Stimulated activated CD4-positive, alpha-beta T cell treated with anti-CD3 and anti-CD28 coated beads, Interleukin-2, amount 100 ng/mL, for 24 hours (primary cell): ENCODE results near the gene REXO4.

Source experiments
- DNase-seq, 2 donors: peaks; one replicate each; pipeline ENCODE4 v3.0.0-alpha.2; 2020

Gene REXO4

DNA sequence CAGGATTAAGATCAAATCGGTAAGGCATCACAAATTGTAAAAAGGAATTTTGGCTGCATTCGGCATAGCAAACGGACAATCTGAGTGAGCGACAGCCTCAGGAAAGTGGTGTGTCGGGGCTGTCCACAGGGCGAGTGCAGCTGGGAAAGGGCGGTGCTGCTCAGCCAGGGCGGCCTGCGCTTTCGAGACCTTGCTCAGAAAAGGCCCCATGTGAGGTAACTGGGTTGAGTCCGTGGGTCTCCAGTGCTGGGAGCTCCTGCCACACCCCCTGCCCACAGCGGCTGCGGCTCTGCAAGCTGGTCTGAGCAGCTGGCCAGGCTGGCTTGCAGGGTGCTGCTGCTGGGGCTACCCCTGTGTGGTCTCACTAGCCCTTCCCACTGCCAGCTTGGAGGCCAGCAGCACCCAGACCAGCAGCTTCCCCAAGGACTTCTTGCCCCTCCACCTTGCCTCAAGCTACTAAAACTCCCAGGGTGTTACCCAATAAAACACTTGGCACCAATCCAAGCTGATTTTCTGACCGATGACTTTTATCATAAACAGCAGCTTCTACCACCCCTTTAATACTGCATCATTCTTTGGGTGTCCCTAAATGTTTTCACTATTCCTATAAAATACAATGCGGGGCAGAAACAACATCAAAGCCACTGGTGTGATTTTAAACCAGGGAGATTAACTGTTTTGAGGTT lies 55.3 kb downstream of the REXO4 start:
- DNase-seq = no peak

DNA sequence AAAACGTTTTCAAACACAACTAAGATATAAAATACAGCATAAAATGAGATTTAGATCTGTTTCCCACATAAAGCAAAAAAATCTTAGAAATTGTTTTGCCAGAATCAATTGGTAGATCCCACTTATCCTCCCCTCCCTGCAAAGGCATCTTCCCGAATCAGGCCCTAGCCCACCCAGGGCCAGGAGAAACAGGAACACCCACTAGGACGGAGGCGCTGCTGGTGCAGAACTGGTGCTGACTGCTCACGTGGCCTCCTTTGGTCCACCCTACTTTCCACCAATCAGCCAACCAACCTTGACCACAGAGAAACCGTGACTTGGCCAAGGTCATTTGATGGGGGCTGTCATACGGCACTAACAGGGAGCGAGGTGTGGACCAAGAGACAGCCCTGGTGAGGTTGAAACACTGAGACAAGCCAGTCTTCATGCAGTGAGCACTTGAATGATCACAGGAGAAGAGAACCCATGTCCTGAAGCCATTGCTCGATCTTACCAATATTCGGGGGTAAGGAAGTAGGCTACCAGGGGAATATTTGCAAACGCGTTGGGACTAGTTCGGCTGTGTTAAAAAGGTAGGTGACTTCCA lies 56.2 kb downstream of the REXO4 start:
- DNase-seq = no peak

DNA sequence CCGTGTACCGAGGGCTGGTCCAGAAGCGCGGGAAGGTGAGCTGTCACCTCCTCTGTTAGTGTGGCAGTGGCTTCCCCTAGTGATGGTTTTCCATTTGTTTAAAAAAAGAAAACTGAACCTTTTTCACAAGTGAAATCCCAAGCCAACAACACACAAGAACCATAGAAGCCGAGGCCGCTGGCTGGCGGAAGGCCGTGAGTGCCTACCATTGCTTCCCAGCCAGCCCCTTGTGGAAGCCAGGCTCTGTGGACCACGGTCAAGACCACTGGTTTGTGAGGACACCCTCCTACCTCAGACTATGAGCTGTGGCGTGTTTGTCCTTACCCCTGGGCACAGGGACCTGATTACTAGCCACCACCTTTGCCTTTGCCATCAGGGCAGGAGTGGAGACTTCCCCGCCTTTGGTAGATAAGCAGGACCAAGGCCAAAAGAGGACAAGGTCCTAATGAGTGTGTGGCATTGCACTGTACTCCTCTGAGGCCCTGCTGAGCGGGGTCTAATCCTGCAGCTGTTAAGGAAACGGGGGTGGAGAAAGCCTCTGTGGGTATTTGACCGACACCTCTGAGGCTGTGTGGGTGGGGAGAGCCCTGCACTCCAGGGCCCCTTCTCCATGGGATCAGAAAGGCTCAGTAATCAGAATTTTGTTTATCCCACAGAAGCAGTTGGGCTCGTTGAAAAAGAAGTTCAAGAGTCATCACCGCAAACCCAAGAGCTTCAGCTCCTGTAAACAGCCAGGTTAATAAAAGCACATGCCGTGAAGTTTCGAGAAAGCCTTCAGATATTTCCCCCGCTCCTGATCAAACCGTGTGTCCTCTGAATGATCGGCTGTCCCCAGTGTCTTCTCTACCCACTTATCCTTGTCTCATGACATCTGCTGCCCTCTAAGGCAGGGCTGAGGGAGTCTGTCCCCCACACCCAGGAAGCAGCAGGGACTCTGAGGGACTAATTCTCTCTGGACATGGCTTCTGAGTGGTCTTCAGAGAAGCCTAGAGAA lies 57.1 kb downstream of the REXO4 start:
- no peak for DNase-seq

DNA sequence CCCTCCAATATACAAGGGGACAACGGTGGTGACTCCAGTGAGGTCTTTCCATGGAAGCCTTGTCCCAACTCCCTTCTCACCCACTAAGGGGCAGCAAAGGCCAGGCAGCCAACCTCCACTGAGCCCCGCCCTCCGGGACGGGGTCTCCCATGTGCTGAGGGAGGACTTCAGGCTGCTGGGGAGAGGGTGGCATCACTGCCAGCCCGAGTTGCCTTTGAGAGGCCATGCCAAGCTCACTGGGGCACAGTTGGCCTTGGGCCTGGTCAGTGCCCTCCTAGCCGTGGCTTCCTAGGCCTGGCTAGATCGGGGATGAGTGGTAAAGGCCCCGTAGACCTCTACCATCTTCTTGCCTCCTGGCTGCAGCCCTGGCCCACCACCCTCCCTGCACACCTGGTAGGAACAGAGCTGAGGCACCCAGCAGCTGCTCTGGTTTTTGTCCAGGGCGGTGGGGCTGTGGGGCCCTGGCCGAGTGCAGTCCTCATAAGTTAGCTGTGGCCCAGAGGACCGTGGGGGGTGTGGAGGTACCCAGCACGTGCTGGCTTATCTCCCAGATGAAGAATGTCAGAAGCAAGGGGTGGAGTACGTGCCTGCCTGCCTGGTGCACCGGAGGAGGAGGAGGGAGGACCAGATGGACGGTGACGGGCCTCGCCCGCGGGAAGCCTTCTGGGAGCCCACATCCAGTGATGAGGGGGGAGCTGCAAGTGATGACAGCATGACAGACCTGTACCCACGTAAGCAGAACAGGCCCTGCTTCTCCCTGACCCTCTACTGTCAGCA lies 58.2 kb downstream of the REXO4 start:
- no peak for DNase-seq

DNA sequence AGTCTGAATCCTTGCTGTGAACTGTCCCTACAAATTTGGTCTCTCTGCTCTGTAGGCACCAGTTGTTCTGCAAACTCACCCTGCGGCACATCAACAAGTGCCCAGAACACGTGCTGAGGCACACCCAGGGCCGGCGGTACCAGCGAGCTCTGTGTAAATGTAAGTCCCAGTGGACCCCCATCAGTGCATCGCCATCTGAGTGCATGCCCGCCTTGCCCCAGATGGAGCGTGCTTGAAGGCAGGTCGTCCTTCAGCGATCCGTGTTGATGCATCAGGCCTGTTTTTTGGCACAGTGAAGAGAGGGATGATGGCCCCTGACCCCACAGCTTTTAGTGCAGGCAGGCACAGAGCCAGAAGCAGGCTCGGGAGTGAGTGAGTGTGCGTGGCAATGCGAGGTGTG lies 60.2 kb downstream of the REXO4 start:
- DNase-seq = no peak

DNA sequence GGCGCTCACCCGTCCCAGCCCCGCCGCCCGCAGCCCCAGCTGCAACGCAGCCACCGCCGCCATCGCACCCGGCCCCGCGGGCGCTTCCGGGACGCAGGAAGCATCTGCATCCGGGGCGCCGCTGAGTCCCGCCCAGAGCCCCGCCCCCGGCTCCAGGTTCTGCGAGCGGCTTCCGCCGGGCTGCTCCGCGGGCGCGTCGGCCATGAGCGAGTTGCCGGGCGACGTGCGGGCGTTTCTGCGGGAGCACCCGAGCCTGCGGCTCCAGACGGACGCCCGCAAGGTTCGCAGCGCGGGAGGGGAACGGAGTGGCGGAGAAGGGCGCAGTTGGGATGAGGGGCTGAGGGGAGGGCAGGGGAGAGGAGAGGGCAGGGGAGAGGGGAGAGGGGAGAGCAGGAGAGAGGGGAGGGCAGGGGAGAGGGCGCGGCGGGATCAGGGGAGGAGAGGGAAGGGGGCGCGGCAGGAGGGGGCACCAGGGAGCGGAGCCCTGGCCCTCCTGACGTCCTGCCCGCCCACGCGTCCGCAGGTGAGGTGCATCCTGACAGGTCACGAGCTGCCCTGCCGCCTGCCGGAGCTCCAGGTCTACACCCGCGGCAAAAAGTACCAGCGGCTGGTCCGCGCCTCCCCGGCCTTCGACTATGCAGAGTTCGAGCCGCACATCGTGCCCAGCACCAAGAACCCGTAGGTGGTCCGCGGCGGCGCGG lies 61.3 kb downstream of the REXO4 start, which contains the start of the genes SURF1 and SURF2:
Gene SURF1 (minus strand): TSS at position 97 of the 701 bp plus-strand sequence. CDS start 34 bp downstream, at position 63.
Gene SURF2 (plus strand): TSS at position 160 of the 701 bp plus-strand sequence. CDS start 43 bp downstream, at position 203.
- peak; percentile 92 to 96 for DNase-seq
